H54 (cell line): ENCODE data around the gene ATG7.

ENCODE experiments used
- DNase-seq: peaks from one replicate; pipeline ENCODE4 v3.0.0; 2011; ENCODE audit warnings: low spot score, mixed read lengths; ENCODE audit not compliant: insufficient read length
- FAIRE-seq: peaks from 3 replicates; lab custom pipeline; 2011; peaks lifted over from hg19 to GRCh38; lab: Jason Lieb, UNC
- POLR2A ChIP-seq: IDR thresholded peaks from 2 replicates; pipeline ENCODE4 v1.6.1; 2011; ENCODE audit warnings: low read depth, mild to moderate bottlenecking, low read length

The ATG7 gene

DNA sequence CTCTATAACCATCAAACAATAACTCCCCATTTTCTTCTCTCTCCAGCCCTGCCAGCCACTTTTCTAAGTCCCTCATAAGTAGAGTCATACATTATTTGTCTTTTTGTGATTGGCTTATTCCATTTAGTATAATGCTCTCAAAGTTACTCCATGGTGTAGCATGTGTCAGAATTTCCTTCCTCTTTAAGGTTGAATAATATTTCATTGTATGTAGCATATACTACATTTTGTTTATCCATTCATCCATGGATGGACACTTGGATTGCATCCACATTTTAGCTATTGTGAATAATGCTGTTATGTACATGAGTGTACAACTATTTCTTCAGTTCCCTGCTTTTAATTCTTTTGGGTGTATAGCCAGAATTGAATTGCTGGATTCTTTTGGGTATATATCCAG lies 138.4 kb downstream of the ATG7 start:
- no peak for TF ChIP-seq POLR2A
- FAIRE-seq (no peak), DNase-seq (no peak)

DNA sequence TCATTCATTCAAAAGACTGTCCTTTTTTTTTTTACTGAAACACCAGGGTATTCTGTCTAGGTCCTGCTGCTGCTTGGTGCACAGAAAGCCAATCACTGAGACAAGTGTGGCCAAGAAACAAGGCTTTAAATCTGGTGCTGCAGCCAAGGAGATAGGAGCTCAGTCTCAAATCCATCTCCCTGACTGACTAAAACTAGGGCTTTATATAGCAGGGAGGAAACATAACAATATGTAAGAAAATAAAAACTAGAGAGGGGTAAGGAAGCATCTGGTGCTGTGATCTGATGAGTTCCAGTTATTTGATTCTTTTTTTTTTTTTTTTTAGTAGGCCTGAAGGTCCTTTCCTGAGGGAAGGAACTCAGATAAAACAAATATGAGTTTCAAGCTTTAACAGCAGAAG lies 139.8 kb downstream of the ATG7 start:
- FAIRE-seq (no peak), DNase-seq (no peak)
- TF ChIP-seq POLR2A, result no peak

DNA sequence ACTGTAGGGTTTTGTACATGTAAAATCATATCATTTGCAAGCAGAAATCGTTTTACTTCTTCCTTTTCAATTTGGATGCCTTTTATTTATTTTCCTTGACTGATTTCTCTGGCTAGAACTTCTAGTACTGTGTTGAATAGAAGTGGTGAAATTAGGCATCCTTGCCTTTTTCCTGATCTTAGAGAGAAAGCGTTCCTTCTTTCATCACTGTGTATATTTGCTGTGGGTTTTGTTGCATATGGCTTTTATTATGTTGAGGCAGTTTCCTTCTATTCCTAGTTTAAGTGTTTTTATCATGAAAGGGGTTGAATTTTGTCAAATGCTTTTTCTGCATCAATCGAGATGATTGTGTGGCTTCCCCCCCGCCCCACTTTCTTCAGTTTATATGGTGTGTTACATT lies 140.9 kb downstream of the ATG7 start:
- no peak for DNase-seq
- TF ChIP-seq POLR2A, result no peak
- no peak for FAIRE-seq

DNA sequence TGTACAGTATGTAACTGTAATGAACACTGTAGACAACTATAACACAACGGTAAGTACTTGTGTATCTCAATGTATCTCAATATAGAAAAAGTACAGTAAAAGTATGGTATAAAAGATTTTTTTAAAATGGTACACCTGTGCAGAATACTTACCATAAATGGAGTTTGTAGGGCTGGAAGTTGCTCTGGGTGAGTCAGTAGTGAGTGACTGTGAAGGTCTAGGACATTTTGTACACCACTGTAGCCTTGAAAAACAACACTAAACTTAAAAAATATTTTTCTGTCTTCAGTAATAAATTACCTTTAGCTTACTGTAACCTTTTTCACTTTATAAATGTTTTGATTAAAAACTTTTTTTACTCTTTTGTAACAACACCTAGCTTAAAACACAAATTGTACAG lies 142.9 kb downstream of the ATG7 start:
- FAIRE-seq (peak; percentile 68), DNase-seq (no peak)
- TF ChIP-seq POLR2A, result no peak

DNA sequence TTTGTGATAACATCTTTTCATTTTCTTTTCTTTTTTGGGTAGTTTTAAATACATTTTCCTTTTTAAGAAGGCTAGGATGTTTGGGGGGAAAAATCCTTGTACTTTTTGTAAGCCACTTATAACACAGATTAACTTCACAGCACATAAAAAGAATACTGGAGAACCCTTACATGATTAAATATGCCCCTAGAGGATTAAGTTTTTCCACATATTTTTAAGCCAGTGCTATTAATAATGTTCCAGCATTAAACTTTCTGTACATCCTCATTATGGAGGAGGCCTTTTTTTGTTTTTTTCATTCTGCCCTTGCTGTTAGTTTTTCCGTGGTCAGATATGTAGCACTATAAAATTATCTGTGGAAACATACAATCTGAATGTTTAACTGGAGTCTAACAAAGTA lies 147.9 kb downstream of the ATG7 start:
- DNase-seq (no peak), FAIRE-seq (no peak)
- no peak for TF ChIP-seq POLR2A

DNA sequence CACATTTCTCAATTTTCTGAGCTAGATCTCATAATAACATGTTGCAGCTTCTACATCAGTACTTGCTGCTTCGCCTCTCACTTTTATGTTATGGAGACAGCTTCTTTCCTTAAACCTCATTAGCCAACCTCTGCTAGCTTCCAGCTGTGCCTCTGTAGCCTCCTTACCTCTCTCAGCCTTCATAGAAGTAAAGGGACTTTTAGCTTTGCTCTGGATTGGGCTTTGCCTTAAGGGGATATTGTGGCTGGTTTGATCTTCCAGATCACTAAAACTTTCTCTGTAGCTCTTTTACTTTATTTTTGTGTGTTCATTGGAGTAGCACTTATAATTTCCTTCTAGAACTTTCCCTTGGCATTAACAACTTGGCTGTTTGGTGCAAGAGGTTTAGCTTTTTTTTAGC lies 150.1 kb downstream of the ATG7 start:
- FAIRE-seq, result no peak
- DNase-seq, result no peak
- no peak for TF ChIP-seq POLR2A

DNA sequence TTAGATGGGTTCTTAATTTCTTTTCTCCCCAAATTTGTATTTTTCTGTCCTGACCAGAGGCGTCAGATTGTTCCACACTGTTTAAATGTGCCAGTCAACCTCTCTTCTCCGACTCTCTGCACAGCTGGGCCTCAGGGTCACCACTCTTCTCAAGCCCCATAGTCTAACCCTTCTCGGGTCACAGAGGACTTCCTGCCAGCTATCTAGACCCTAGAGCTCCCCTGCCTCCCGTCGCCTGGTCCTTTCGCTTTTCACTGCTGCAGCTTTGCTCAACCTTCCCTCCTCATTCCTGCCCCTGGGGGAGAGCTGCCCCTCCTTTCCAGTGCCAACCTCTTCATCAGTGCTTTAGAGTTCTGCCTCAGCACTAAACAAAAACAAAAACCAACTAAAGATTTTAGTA lies 151.7 kb downstream of the ATG7 start:
- FAIRE-seq (no peak), DNase-seq (no peak)
- no peak for TF ChIP-seq POLR2A

DNA sequence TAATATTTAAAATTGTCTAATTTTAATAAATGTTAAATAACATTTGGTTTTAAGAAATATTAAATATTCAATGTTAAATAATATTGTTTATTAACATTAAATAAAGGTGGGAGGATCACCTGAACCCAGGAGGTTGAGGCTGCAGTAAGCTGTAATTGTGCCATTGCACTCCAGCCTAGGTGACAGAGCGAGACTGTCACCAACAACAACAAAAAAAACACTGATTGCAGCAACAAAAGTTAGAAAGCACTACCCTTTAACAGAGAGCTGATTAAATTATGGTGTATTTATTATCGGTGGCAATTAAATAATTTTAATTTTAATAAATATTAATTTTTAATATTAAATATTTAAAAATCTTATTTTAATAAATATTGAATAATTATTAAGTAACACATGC lies 152.1 kb downstream of the ATG7 start:
- no peak for FAIRE-seq
- no peak for TF ChIP-seq POLR2A

DNA sequence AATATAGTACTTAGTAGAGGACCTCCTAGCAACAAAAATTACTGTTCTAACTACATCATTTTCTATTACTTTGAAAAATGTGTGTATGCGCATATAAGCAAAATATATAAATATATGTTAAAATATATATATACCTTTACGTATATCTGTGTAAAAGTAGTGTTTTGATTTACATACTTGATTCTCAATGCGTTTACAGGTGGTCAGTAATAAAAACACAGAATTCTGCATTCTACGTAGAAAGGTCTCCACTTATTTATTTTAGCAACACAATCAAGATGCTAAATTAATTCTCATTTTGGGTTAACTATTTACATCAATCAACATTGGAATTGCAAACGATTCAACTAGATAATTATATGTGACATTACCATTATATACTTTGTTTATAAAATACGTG lies 158.0 kb downstream of the ATG7 start:
- no peak for TF ChIP-seq POLR2A
- DNase-seq (no peak), FAIRE-seq (no peak)

More for the DNA sequence above, 152.1 kb downstream of the ATG7 start:
- no peak for DNase-seq

DNA sequence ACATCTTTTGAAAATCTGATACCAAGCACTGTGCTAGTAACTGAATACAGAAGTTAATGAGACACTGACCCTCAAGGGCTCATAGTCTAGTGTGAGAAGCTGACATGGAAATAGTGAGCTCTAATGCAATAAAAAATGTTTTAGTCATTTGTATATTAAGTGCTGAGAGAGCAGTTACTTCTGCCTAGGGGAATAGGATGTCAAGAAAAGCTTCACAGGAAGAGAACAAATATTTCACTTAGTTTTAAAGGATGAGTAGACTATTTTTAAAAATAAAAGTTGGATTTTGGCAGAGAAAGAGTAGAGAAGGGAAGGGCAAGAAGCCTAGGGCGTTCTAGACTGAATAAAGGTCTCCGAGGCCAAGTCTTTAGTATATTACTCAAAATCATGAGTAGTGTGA lies 158.4 kb downstream of the ATG7 start:
- no peak for TF ChIP-seq POLR2A
- DNase-seq (no peak), FAIRE-seq (no peak)

DNA sequence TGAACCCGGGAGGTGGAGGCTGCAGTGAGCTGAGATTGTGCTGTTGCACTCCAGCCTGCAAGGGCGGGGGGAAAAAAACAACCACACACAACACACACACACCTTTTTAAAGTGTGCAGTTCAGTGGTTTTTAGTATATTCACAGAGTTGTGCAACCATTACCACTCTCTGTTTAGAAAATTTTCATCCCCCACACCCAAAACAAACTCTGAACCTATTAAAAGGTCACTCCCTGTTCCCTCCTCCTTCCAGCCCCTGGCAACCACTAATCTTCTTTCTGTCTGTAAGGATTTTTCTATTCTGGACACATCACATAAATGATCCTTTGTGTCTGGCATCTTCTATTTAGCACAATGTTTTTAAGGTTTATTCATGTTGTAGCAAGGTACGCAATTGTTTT lies 159.1 kb downstream of the ATG7 start:
- FAIRE-seq (no peak), DNase-seq (no peak)
- no peak for TF ChIP-seq POLR2A

DNA sequence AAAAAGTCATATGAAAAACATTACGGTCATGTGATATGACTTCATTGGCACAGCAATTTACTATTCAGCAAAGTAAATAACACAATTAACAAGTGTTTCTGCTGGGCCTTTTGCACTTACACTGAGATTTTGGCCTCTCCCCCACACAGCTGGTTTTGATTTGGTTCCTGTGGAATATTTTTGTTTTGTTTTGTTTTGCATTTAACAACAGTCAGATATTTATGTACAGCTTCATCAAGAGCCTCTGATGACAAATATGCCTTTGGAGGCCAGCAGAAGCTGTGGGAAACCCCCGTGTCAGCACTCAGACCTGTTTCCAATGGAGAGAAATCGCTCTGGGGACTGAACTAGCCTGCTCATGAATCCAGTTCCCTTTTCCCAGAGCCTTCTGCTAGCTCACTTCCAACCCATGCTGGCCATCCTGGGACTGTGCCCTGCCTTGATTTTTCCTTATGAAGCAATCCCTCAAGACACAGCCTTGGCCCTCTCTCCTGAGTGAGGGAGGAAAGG lies 161.9 kb downstream of the ATG7 start:
- no peak for DNase-seq
- peak; percentile 15 for FAIRE-seq
- no peak for TF ChIP-seq POLR2A

DNA sequence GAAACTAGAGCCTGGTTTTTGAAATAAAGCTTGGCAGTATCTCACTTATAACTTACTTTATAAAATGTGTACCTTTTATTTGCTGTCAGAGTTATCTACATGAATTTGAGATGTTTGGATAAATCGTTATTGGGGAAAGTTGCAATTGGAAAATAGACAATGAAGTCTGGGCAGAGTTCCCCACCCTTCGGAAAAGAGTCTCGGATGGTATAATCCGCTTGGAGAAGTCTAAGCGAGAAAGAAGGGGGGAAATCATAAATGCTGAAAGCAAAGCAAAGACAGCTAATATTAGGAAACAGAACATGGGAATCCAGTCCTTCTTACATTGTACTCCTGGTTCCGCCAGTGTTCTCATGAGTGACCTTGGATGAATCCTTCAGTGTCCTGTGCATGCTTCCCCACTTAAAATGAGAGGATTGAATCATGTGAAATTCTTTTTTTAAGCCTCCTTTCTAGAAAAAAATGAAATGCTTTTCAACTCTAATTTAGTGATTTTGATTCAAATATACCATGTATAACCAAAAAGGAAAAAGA lies 162.4 kb downstream of the ATG7 start:
- no peak for DNase-seq
- no peak for TF ChIP-seq POLR2A
- FAIRE-seq, result no peak

DNA sequence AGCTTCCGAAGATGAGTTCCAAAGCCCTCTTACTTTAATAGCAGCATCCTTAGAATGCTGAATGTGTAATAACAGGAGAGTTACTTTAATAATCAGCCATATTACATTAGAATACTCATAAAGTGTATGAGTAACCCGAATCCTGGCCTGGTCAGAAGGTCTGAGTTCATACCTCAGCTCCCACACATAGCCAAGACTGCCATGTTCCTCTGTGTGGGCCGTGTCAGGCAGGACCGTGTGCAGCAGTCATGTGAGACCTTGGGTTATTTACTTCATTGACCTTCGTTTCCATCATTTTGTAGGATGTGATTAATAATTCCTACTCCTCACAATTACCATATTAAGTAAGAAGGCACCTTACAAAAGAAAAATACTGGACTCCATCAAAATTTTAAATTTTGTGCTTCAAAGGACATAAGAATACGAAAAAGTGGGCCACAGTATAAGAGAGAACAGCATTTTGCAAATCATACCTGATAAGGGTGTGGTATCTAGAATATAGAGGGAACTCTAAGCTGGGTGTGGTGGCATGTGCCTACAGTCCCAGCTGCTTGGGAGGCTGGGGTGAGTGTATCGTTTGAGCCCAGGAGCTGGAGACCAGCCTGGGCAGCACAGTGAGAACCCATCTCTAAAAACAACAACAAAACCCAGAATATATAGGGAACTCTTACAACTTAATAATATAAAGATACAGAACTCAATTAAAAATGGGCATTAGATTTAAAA lies 163.4 kb downstream of the ATG7 start:
- no peak for TF ChIP-seq POLR2A
- FAIRE-seq, result no peak
- no peak for DNase-seq

DNA sequence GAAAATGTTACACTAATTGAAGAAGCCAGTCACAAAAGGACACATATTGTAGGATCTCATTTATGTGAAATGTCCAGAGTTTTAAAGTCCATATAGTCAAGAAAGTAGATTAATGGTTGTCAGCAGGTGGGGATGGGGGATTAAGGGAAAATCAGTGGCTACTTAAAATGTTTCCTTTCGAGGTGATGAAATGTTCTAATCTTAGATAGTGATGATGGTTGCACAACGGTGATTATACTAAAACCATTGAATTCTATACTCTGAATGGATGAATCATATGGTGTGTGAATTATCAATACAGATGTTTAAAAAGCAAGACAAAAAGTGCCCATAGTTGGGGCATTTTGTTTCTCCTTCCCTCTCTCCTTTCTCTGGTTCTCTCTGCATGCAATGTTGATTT lies 164.6 kb downstream of the ATG7 start:
- DNase-seq, result no peak
- no peak for FAIRE-seq
- no peak for TF ChIP-seq POLR2A
